HG03571 (cell line): ENCODE data around the gene SH2D2A.
"Not testable (repeated sequence)": the region's sequence is repeated elsewhere in the genome, so short reads cannot be mapped to it uniquely, and the experiment has no call there.

Experiments used
- ATAC-seq: cut with Tn5 transposase; IDR thresholded peaks from one replicate; pipeline ENCODE4 v1.9.1; 2021; ENCODE audit not compliant: unreplicated experiment

SH2D2A gene

GRCh38 chr1:156775799-156776198 lies 40.8 kb downstream of the SH2D2A start:
- ATAC-seq: no peak

GRCh38 chr1:156773607-156774006 lies 43.0 kb downstream of the SH2D2A start:
- no peak for ATAC-seq

GRCh38 chr1:156772728-156773497 lies 43.7 kb downstream of the SH2D2A start:
- ATAC-seq: no peak

GRCh38 chr1:156772222-156772621 lies 44.4 kb downstream of the SH2D2A start:
- no peak for ATAC-seq

- no peak for ATAC-seq
Measured at GRCh38 chr1:156768610-156769295, 47.9 kb downstream of the SH2D2A start.

GRCh38 chr1:156767879-156768604 lies 48.6 kb downstream of the SH2D2A start:
- ATAC-seq: no peak

GRCh38 chr1:156767101-156767878 lies 49.4 kb downstream of the SH2D2A start, which contains the start of gene PRCC:
Gene PRCC, plus strand, starts transcription at chr1:156767535. Its CDS starts 237 bp downstream, at chr1:156767772.
- peak; percentile 93 for ATAC-seq

GRCh38 chr1:156766298-156767100 lies 50.1 kb downstream of the SH2D2A start:
- peak; percentile 27 for ATAC-seq

- ATAC-seq: no peak
Measured at GRCh38 chr1:156765666-156766065, 51.0 kb downstream of the SH2D2A start.

GRCh38 chr1:156765136-156765535 lies 51.5 kb downstream of the SH2D2A start:
- not testable (repeated sequence) for ATAC-seq

- no peak for ATAC-seq
Measured at GRCh38 chr1:156760796-156761104, 55.9 kb downstream of the SH2D2A start.

GRCh38 chr1:156760092-156760795 lies 56.4 kb downstream of the SH2D2A start:
- ATAC-seq: no peak

GRCh38 chr1:156757572-156758253 lies 58.9 kb downstream of the SH2D2A start:
- ATAC-seq: not testable (repeated sequence)

- no peak for ATAC-seq
Measured at GRCh38 chr1:156756355-156756754, 60.3 kb downstream of the SH2D2A start.
